Measurements from ENCODE around the gene SNAPIN.

- TF ChIP-seq CTCF (conservative IDR thresholded peaks at IDR 0.05; ENCODE audit: low read length), result no peak
- no peak for TF ChIP-seq EZH2phosphoT487 (IDR thresholded peaks at IDR 0.05; ENCODE audit: borderline replicate concordance)
Measured at GRCh38 chr1:153629971-153630370, 28.5 kb upstream of the SNAPIN start.

Data from Loucy (cell line).